ENCODE results near the gene ZBTB4. TPM values are rescaled to one million over a fixed set of nuclear protein-coding genes. Genes with fewer than 3 reads are reported as not detected.

ZBTB4 gene
- total and polyA plus RNA-seq, 2 experiments from 2014 or later = 17.9 to 40.4 TPM

GRCh38 chr17:7414837-7415236, 64.6 kb downstream of the ZBTB4 start:
- Histone ChIP-seq H3K4me3 (no peak overlapping the region), H3K27me3 (no peaks in the 10 kb centered on the region), H3K27ac (no peak overlapping the region), H3K9me3 (ENCODE audit: low read depth) (no peaks in the 10 kb centered on the region), H3K36me3 (peaks cover 9% of the 10 kb centered on the region), H3K4me1 (ENCODE audit: low read depth) (no peaks in the 10 kb centered on the region)
- no peak for DNase-seq (ENCODE audit: low read depth in 1 of 2, low spot score in 1 of 2)
- TF ChIP-seq CTCF (IDR thresholded peaks at IDR 0.05; ENCODE audit: low read depth, low read length) = no peak

GRCh38 chr17:7413346-7413985, 66.0 kb downstream of the ZBTB4 start:
- H3K4me3 ChIP-seq = no peak overlapping the region
- no peaks in the 10 kb centered on the region for H3K4me1 ChIP-seq (ENCODE audit: low read depth)
- H3K36me3 ChIP-seq = peaks cover 9% of the 10 kb centered on the region
- H3K9me3 ChIP-seq (ENCODE audit: low read depth) = no peaks in the 10 kb centered on the region
- no peak overlapping the region for H3K27ac ChIP-seq
- no peaks in the 10 kb centered on the region for H3K27me3 ChIP-seq
- DNase-seq (ENCODE audit: low read depth in 1 of 2, low spot score in 1 of 2) = peak in 1 of 2 donors; percentile 37
- TF ChIP-seq CTCF (IDR thresholded peaks at IDR 0.05; ENCODE audit: low read depth, low read length) = no peak

- Histone ChIP-seq H3K27ac (no peak overlapping the region), H3K4me3 (no peak overlapping the region), H3K36me3 (peaks cover 4% of the 10 kb centered on the region), H3K4me1 (ENCODE audit: low read depth) (no peaks in the 10 kb centered on the region), H3K9me3 (ENCODE audit: low read depth) (no peaks in the 10 kb centered on the region), H3K27me3 (no peaks in the 10 kb centered on the region)
- no peak for DNase-seq (ENCODE audit: low read depth in 1 of 2, low spot score in 1 of 2)
- no peak for TF ChIP-seq CTCF (IDR thresholded peaks at IDR 0.05; ENCODE audit: low read depth, low read length)
Measured at GRCh38 chr17:7411427-7411750, 68.0 kb downstream of the ZBTB4 start.

- H3K36me3 ChIP-seq = peaks cover 3% of the 10 kb centered on the region
Measured at GRCh38 chr17:7410634-7411426, 68.6 kb downstream of the ZBTB4 start.

GRCh38 chr17:7409716-7410115, 69.7 kb downstream of the ZBTB4 start:
- no peaks in the 10 kb centered on the region for H3K36me3 ChIP-seq
- no peaks in the 10 kb centered on the region for H3K9me3 ChIP-seq (ENCODE audit: low read depth)
- no peaks in the 10 kb centered on the region for H3K27me3 ChIP-seq
- H3K4me1 ChIP-seq (ENCODE audit: low read depth) = no peaks in the 10 kb centered on the region
- TF ChIP-seq CTCF (IDR thresholded peaks at IDR 0.05; ENCODE audit: low read depth, low read length) = no peak
- no peak overlapping the region for H3K4me3 ChIP-seq
- DNase-seq (ENCODE audit: low read depth in 1 of 2, low spot score in 1 of 2) = no peak
- H3K27ac ChIP-seq = no peak overlapping the region

More at GRCh38 chr17:7410634-7411426, 68.6 kb downstream of the ZBTB4 start:
- Histone ChIP-seq H3K27me3 (no peaks in the 10 kb centered on the region), H3K4me3 (no peak overlapping the region), H3K4me1 (ENCODE audit: low read depth) (no peaks in the 10 kb centered on the region), H3K9me3 (ENCODE audit: low read depth) (no peaks in the 10 kb centered on the region), H3K27ac (no peak overlapping the region)
- TF ChIP-seq CTCF (IDR thresholded peaks at IDR 0.05; ENCODE audit: low read depth, low read length) = no peak
- no peak for DNase-seq (ENCODE audit: low read depth in 1 of 2, low spot score in 1 of 2)

Other genes with a start within 250 kb of the ZBTB4 start
Only the 30 nearest of the 40 such genes appear.
- 36.3 and 42.6 TPM in 2 replicates for gene SLC2A4, start 197.9 kb downstream of the ZBTB4 start, total RNA-seq
- 23.4 and 32.7 TPM in 2 replicates for gene SLC2A4, start 197.9 kb downstream of the ZBTB4 start, polyA plus RNA-seq
- gene YBX2, start 185.0 kb downstream of the ZBTB4 start, total RNA-seq = 27.8 and 56.2 TPM in 2 replicates
- 20.9 and 32.7 TPM in 2 replicates for gene YBX2, start 185.0 kb downstream of the ZBTB4 start, polyA plus RNA-seq
- 319 and 545 TPM in 2 replicates for gene EIF5A, start 172.0 kb downstream of the ZBTB4 start, total RNA-seq
- 719 and 988 TPM in 2 replicates for gene EIF5A, start 172.0 kb downstream of the ZBTB4 start, polyA plus RNA-seq
- 59.9 and 76.2 TPM in 2 replicates for gene GPS2, start 164.3 kb downstream of the ZBTB4 start, total RNA-seq
- gene GPS2, start 164.3 kb downstream of the ZBTB4 start, polyA plus RNA-seq = 68.7 and 97.4 TPM in 2 replicates
- gene NEURL4, start 150.3 kb downstream of the ZBTB4 start, total RNA-seq = 25.3 and 32.4 TPM in 2 replicates
- 12.2 and 15.5 TPM in 2 replicates for gene NEURL4, start 150.3 kb downstream of the ZBTB4 start, polyA plus RNA-seq
- 1.4 and 6.9 TPM in 2 replicates for gene ACAP1, start 143.1 kb downstream of the ZBTB4 start, total RNA-seq
- 25.9 and 32.1 TPM in 2 replicates for gene ACAP1, start 143.1 kb downstream of the ZBTB4 start, polyA plus RNA-seq
- 15.9 and 18.4 TPM in 2 replicates for gene KCTD11, start 127.5 kb downstream of the ZBTB4 start, total RNA-seq
- 10.7 and 14.0 TPM in 2 replicates for gene KCTD11, start 127.5 kb downstream of the ZBTB4 start, polyA plus RNA-seq
- not detected in 2 replicates for gene TMEM95, start 124.5 kb downstream of the ZBTB4 start, total RNA-seq
- gene TMEM95, start 124.5 kb downstream of the ZBTB4 start, polyA plus RNA-seq = not detected in 2 replicates
- gene TNK1, start 98.5 kb downstream of the ZBTB4 start, total RNA-seq = 1.3 and 2.6 TPM in 2 replicates
- 2.9 and 4.3 TPM in 2 replicates for gene TNK1, start 98.5 kb downstream of the ZBTB4 start, polyA plus RNA-seq
- 25.9 and 33.4 TPM in 2 replicates for gene PLSCR3, start 85.1 kb downstream of the ZBTB4 start, total RNA-seq
- 39.1 and 40.3 TPM in 2 replicates for gene PLSCR3, start 85.1 kb downstream of the ZBTB4 start, polyA plus RNA-seq
- gene TMEM256, start 75.5 kb downstream of the ZBTB4 start, total RNA-seq = 85.4 and 122 TPM in 2 replicates
- 117 and 193 TPM in 2 replicates for gene TMEM256, start 75.5 kb downstream of the ZBTB4 start, polyA plus RNA-seq
- gene NLGN2, start 71.8 kb downstream of the ZBTB4 start, total RNA-seq = 14.8 and 26.3 TPM in 2 replicates
- gene NLGN2, start 71.8 kb downstream of the ZBTB4 start, polyA plus RNA-seq = 5.2 and 8.4 TPM in 2 replicates
- not detected in 2 replicates for gene SPEM1, start 59.3 kb downstream of the ZBTB4 start, total RNA-seq
- gene SPEM1, start 59.3 kb downstream of the ZBTB4 start, polyA plus RNA-seq = not detected in 2 replicates
- not detected in 2 replicates for gene SPEM2, start 54.0 kb downstream of the ZBTB4 start, total RNA-seq
- gene SPEM2, start 54.0 kb downstream of the ZBTB4 start, polyA plus RNA-seq = not detected in 2 replicates
- not detected in 2 replicates for gene SPEM3, start 50.8 kb downstream of the ZBTB4 start, total RNA-seq
- gene SPEM3, start 50.8 kb downstream of the ZBTB4 start, polyA plus RNA-seq = not detected in 2 replicates
- 10.7 and 12.1 TPM in 2 replicates for gene TMEM102, start 44.2 kb downstream of the ZBTB4 start, total RNA-seq
- gene TMEM102, start 44.2 kb downstream of the ZBTB4 start, polyA plus RNA-seq = 7.9 and 10.9 TPM in 2 replicates
- 51.9 and 56.8 TPM in 2 replicates for gene FGF11, start 40.1 kb downstream of the ZBTB4 start, total RNA-seq
- gene FGF11, start 40.1 kb downstream of the ZBTB4 start, polyA plus RNA-seq = 50.4 and 63.6 TPM in 2 replicates
- 8.5 and 14.0 TPM in 2 replicates for gene CHRNB1, start 34.6 kb downstream of the ZBTB4 start, total RNA-seq
- gene CHRNB1, start 34.6 kb downstream of the ZBTB4 start, polyA plus RNA-seq = 28.6 and 34.5 TPM in 2 replicates
- gene SLC35G6, start 1.8 kb upstream of the ZBTB4 start, total RNA-seq = not detected in 2 replicates
- 0.10 and 1.9 TPM in 2 replicates for gene SLC35G6, start 1.8 kb upstream of the ZBTB4 start, polyA plus RNA-seq
- 40.7 and 41.3 TPM in 2 replicates for gene POLR2A, start 4.7 kb upstream of the ZBTB4 start, total RNA-seq
- gene POLR2A, start 4.7 kb upstream of the ZBTB4 start, polyA plus RNA-seq = 53.8 and 62.3 TPM in 2 replicates
- gene TNFSF12, start 69.4 kb upstream of the ZBTB4 start, total RNA-seq = 4.1 and 11.7 TPM in 2 replicates
- gene TNFSF12, start 69.4 kb upstream of the ZBTB4 start, polyA plus RNA-seq = 3.2 and 6.7 TPM in 2 replicates
- gene TNFSF13, start 79.1 kb upstream of the ZBTB4 start, total RNA-seq = 3.1 and 7.4 TPM in 2 replicates
- gene TNFSF13, start 79.1 kb upstream of the ZBTB4 start, polyA plus RNA-seq = 2.5 and 3.9 TPM in 2 replicates
- 71.5 and 78.9 TPM in 2 replicates for gene SENP3, start 82.3 kb upstream of the ZBTB4 start, total RNA-seq
- gene SENP3, start 82.3 kb upstream of the ZBTB4 start, polyA plus RNA-seq = 43.4 and 45.0 TPM in 2 replicates
- 0.35 and 0.39 TPM in 2 replicates for gene CD68, start 100.0 kb upstream of the ZBTB4 start, total RNA-seq
- gene CD68, start 100.0 kb upstream of the ZBTB4 start, polyA plus RNA-seq = 0.23 TPM in 1 of 2 replicates, not detected in the other
- gene MPDU1, start 104.2 kb upstream of the ZBTB4 start, total RNA-seq = 90.9 and 128 TPM in 2 replicates
- gene MPDU1, start 104.2 kb upstream of the ZBTB4 start, polyA plus RNA-seq = 63.6 and 86.9 TPM in 2 replicates
- 5.4 and 6.5 TPM in 2 replicates for gene SOX15, start 110.5 kb upstream of the ZBTB4 start, total RNA-seq
- 5.3 and 5.9 TPM in 2 replicates for gene SOX15, start 110.5 kb upstream of the ZBTB4 start, polyA plus RNA-seq
- 65.0 and 69.2 TPM in 2 replicates for gene FXR2, start 135.3 kb upstream of the ZBTB4 start, total RNA-seq
- gene FXR2, start 135.3 kb upstream of the ZBTB4 start, polyA plus RNA-seq = 60.5 and 65.5 TPM in 2 replicates
- gene SAT2, start 148.2 kb upstream of the ZBTB4 start, total RNA-seq = 130 and 143 TPM in 2 replicates
- gene SAT2, start 148.2 kb upstream of the ZBTB4 start, polyA plus RNA-seq = 142 and 148 TPM in 2 replicates
- gene SHBG, start 150.5 kb upstream of the ZBTB4 start, total RNA-seq = 2.2 and 2.8 TPM in 2 replicates
- 3.9 and 5.6 TPM in 2 replicates for gene SHBG, start 150.5 kb upstream of the ZBTB4 start, polyA plus RNA-seq
- gene ATP1B2, start 171.3 kb upstream of the ZBTB4 start, total RNA-seq = 26.2 and 34.6 TPM in 2 replicates
- gene ATP1B2, start 171.3 kb upstream of the ZBTB4 start, polyA plus RNA-seq = 157 TPM in 2 replicates

Measured in cardiac muscle cell (in vitro differentiated cells and primary cell).